ENCODE measurements around the gene SYNGR2.

The SYNGR2 gene

DNA sequence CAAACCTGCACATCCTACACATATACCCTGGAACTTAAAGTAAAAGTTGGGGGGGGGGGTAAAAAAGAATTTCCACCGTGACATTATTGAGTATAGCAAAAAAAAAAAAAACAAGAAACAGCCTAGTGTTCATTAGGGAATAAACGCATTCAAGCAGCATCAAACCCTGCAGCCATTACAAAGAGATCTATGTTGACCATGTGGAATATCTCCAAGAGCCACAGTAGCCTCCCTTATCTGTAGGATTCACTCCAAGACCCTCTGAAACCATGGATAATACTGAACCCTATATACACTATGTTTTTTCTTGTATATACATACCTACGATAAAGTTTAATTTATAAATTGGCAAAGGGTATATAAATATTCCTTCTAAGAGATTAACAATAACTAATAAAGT is 40.1 kb downstream of the SYNGR2 start:
- DNase-seq (ENCODE audit: extremely low read depth, low read depth): no peak

DNA sequence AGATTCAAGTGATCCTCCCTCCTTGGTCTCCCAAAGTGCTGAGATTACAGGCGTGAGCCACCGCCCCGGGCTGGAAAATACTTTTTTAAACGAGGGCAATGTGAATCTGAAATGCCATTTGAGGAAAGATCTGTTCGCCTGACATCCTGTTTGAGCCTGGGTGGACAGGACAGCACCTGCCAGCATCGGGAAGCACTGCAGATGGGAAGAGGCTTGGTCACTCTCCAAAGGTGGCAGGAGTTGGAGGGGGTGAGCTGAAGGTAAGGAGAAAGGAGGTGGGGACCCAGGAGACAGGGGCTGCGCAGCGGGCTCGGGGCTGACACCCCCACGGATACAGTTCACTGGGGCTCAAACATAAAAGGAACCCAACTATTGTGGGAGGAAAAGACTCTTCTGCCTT is 41.7 kb downstream of the SYNGR2 start:
- TF ChIP-seq, protein P1, sequence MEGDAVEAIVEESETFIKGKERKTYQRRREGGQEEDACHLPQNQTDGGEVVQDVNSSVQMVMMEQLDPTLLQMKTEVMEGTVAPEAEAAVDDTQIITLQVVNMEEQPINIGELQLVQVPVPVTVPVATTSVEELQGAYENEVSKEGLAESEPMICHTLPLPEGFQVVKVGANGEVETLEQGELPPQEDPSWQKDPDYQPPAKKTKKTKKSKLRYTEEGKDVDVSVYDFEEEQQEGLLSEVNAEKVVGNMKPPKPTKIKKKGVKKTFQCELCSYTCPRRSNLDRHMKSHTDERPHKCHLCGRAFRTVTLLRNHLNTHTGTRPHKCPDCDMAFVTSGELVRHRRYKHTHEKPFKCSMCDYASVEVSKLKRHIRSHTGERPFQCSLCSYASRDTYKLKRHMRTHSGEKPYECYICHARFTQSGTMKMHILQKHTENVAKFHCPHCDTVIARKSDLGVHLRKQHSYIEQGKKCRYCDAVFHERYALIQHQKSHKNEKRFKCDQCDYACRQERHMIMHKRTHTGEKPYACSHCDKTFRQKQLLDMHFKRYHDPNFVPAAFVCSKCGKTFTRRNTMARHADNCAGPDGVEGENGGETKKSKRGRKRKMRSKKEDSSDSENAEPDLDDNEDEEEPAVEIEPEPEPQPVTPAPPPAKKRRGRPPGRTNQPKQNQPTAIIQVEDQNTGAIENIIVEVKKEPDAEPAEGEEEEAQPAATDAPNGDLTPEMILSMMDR (IDR thresholded peaks at IDR 0.05; ENCODE audit: low read depth, low read length): no peak
- no peak for DNase-seq (ENCODE audit: extremely low read depth, low read depth)

More for the DNA sequence above, 40.1 kb downstream of the SYNGR2 start:
- TF ChIP-seq, protein P1 (IDR thresholded peaks at IDR 0.05; ENCODE audit: low read depth, low read length): no peak

GRCh38 chr17:78211032-78211431 is 42.7 kb downstream of the SYNGR2 start:
- TF ChIP-seq, protein P1 (IDR thresholded peaks at IDR 0.05; ENCODE audit: low read depth, low read length): no peak
- DNase-seq (ENCODE audit: extremely low read depth, low read depth): no peak

DNA sequence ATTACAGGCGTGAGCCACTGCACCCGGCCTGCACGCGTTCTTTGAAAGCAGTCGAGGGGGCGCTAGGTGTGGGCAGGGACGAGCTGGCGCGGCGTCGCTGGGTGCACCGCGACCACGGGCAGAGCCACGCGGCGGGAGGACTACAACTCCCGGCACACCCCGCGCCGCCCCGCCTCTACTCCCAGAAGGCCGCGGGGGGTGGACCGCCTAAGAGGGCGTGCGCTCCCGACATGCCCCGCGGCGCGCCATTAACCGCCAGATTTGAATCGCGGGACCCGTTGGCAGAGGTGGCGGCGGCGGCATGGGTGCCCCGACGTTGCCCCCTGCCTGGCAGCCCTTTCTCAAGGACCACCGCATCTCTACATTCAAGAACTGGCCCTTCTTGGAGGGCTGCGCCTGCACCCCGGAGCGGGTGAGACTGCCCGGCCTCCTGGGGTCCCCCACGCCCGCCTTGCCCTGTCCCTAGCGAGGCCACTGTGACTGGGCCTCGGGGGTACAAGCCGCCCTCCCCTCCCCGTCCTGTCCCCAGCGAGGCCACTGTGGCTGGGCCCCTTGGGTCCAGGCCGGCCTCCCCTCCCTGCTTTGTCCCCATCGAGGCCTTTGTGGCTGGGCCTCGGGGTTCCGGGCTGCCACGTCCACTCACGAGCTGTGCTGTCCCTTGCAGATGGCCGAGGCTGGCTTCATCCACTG is 45.8 kb downstream of the SYNGR2 start, which contains the start of gene BIRC5:
TSS of gene BIRC5 (plus strand) at position 238 of the 690 bp plus-strand sequence. CDS start at position 302, 64 bp downstream.
- TF ChIP-seq, protein P1 (IDR thresholded peaks at IDR 0.05; ENCODE audit: low read depth, low read length): no peak

GRCh38 chr17:78214706-78215061 is 46.3 kb downstream of the SYNGR2 start:
- DNase-seq (ENCODE audit: extremely low read depth, low read depth): no peak
- TF ChIP-seq, protein P1 (IDR thresholded peaks at IDR 0.05; ENCODE audit: low read depth, low read length): no peak

More for the DNA sequence above, 45.8 kb downstream of the SYNGR2 start, which contains the start of gene BIRC5:
- DNase-seq (ENCODE audit: extremely low read depth, low read depth): peak; percentile 50

GRCh38 chr17:78219396-78220150 is 51.2 kb downstream of the SYNGR2 start:
- TF ChIP-seq, protein P1 (IDR thresholded peaks at IDR 0.05; ENCODE audit: low read depth, low read length): no peak
- DNase-seq (ENCODE audit: extremely low read depth, low read depth): no peak
